ENCODE measurements around the gene S100A9. TPM values are rescaled to one million over a fixed set of nuclear protein-coding genes. Genes with fewer than 3 reads are reported as not detected.

The S100A9 gene
- total and polyA plus RNA-seq, 9 donors, result 8.8 to 96.3 (median 33.2) TPM

- Histone ChIP-seq H3K27ac (no peak overlapping the region), H3K36me3 (no peaks in the 10 kb centered on the region), H3K27me3 (no peaks in the 10 kb centered on the region), H3K4me1 (ENCODE audit: insufficient read depth) (no peaks in the 10 kb centered on the region), H3K4me3 (no peak overlapping the region), H3K9me3 (no peaks in the 10 kb centered on the region)
- no peak for DNase-seq
- 67 to 70% (median 69%) methylated on average over 8 of the region's 8 CpGs for WGBS, 3 donors
- intact Hi-C loops (cut with DNase I), result no loop called here
- TF ChIP-seq, protein P1, sequence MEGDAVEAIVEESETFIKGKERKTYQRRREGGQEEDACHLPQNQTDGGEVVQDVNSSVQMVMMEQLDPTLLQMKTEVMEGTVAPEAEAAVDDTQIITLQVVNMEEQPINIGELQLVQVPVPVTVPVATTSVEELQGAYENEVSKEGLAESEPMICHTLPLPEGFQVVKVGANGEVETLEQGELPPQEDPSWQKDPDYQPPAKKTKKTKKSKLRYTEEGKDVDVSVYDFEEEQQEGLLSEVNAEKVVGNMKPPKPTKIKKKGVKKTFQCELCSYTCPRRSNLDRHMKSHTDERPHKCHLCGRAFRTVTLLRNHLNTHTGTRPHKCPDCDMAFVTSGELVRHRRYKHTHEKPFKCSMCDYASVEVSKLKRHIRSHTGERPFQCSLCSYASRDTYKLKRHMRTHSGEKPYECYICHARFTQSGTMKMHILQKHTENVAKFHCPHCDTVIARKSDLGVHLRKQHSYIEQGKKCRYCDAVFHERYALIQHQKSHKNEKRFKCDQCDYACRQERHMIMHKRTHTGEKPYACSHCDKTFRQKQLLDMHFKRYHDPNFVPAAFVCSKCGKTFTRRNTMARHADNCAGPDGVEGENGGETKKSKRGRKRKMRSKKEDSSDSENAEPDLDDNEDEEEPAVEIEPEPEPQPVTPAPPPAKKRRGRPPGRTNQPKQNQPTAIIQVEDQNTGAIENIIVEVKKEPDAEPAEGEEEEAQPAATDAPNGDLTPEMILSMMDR (IDR thresholded peaks at IDR 0.05), result no peak
- TF ChIP-seq POLR2A (IDR thresholded peaks at IDR 0.05) (no peak), EP300 (IDR thresholded peaks at IDR 0.05) (no peak)
Measured at GRCh38 chr1:153365696-153366095, 8.0 kb downstream of the S100A9 start.

DNA sequence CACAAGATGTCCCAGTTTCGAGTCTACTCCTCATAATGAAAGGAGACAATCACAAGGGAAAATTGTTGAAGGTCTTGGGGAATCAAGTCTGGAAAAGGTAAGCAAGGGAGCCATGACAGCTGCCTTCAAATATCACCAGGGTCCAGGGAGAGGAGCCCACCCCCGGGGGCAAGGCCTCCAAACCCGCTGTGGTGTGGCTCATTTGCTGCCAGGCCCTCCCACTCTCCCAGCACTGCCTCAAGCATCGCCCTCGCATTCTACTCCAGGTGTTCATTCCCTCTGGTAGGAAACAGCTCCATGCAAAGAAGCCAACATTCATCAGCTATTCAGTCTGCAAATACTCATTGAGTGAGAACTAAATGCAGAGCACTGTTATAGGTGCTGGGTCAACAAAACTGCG lies 8.6 kb downstream of the S100A9 start:
- Histone ChIP-seq H3K9me3 (no peaks in the 10 kb centered on the region), H3K4me1 (ENCODE audit: insufficient read depth) (no peaks in the 10 kb centered on the region), H3K4me3 (no peak overlapping the region), H3K36me3 (no peaks in the 10 kb centered on the region), H3K27me3 (no peaks in the 10 kb centered on the region), H3K27ac (no peak overlapping the region)
- WGBS, 3 donors, result 76 to 84% (median 84%) methylated on average over 6 of the region's 6 CpGs
- TF ChIP-seq, protein P1 (IDR thresholded peaks at IDR 0.05), result no peak
- TF ChIP-seq POLR2A (IDR thresholded peaks at IDR 0.05), result no peak
- TF ChIP-seq EP300 (IDR thresholded peaks at IDR 0.05), result no peak
- intact Hi-C loops (cut with DNase I), result no loop called here
- DNase-seq, result no peak

GRCh38 chr1:153367090-153367489 lies 9.4 kb downstream of the S100A9 start:
- DNase-seq, result no peak
- no peaks in the 10 kb centered on the region for H3K9me3 ChIP-seq
- no peak overlapping the region for H3K27ac ChIP-seq
- no peaks in the 10 kb centered on the region for H3K27me3 ChIP-seq
- 61 to 70% (median 68%) methylated on average over 2 of the region's 2 CpGs for WGBS, 3 donors
- no peak overlapping the region for H3K4me3 ChIP-seq
- no peaks in the 10 kb centered on the region for H3K36me3 ChIP-seq
- intact Hi-C loops (cut with DNase I), result no loop called here
- H3K4me1 ChIP-seq (ENCODE audit: insufficient read depth), result no peaks in the 10 kb centered on the region
- TF ChIP-seq, protein P1 (IDR thresholded peaks at IDR 0.05), result no peak
- no peak for TF ChIP-seq POLR2A (IDR thresholded peaks at IDR 0.05)
- no peak for TF ChIP-seq EP300 (IDR thresholded peaks at IDR 0.05)

- H3K36me3 ChIP-seq, result no peaks in the 10 kb centered on the region
- H3K27ac ChIP-seq, result no peak overlapping the region
- no peaks in the 10 kb centered on the region for H3K4me1 ChIP-seq (ENCODE audit: insufficient read depth)
- TF ChIP-seq EP300 (IDR thresholded peaks at IDR 0.05) (no peak), POLR2A (IDR thresholded peaks at IDR 0.05) (no peak)
- TF ChIP-seq, protein P1 (IDR thresholded peaks at IDR 0.05), result no peak
- WGBS, 3 donors, result 31 to 62% (median 36%) methylated on average over 2 of the region's 2 CpGs
- no peak overlapping the region for H3K4me3 ChIP-seq
- H3K9me3 ChIP-seq, result no peaks in the 10 kb centered on the region
- no peak for DNase-seq
- intact Hi-C loops (cut with DNase I), result no loop called here
- H3K27me3 ChIP-seq, result no peaks in the 10 kb centered on the region
Measured at GRCh38 chr1:153368495-153368894, 10.8 kb downstream of the S100A9 start.

All from ovary (tissue), 9 donors.